Inflammatory macrophage treated with lipopolysaccharide for 1 hour (primary cell): ENCODE data around the gene SPHK2.
"Not testable (repeated sequence)": the region's sequence is repeated elsewhere in the genome, so short reads cannot be mapped to it uniquely, and the experiment has no call there.

Experiments used
- DNase-seq, 2 donors: peaks; one replicate each; pipeline ENCODE4 v3.0.0-alpha.2; 2020 to 2022

The SPHK2 gene, protein sequence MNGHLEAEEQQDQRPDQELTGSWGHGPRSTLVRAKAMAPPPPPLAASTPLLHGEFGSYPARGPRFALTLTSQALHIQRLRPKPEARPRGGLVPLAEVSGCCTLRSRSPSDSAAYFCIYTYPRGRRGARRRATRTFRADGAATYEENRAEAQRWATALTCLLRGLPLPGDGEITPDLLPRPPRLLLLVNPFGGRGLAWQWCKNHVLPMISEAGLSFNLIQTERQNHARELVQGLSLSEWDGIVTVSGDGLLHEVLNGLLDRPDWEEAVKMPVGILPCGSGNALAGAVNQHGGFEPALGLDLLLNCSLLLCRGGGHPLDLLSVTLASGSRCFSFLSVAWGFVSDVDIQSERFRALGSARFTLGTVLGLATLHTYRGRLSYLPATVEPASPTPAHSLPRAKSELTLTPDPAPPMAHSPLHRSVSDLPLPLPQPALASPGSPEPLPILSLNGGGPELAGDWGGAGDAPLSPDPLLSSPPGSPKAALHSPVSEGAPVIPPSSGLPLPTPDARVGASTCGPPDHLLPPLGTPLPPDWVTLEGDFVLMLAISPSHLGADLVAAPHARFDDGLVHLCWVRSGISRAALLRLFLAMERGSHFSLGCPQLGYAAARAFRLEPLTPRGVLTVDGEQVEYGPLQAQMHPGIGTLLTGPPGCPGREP

DNA sequence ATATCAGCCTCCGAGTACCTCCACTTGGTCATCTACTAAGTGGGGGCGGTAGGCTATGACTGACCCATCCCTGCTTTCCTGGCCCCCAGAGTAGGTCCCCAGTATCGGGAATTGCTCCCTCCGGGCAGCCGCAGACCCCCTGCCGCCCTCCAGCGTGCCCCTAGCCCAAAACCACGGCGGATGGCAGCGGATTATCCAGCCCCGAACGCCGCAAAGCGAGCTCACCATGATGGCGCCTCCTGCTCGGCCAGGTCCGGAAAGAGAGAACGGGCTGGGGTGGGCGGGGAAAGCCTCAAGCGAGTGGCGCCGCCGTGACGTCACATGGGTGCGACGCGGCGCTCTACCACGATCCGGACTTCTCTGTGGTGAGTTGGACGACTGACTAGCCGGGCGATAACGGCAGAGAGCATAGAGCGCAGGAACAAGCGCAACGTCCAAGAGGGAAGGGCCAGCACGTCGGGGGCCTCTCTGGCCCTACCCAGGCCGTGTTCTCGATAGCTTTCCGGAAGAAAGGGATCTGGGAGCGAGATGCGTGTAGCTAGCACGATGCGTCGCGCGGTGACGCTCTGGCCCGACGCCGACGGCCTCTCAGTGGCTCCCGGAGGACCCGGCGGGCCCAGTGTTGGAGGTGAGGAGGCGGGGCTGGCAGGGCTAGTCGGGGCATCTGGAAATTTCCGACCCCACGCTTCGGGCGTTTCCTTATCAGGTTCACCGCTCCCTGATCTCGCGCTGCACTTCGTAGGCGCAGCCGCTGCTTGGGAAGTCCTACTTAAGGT, at the start of gene SPHK2, which contains the start of gene RPL18:
Gene SPHK2 (plus strand): TSS at position 591 of the 776 bp plus-strand sequence. CDS start 1,009 bp downstream, outside the sequence.
Gene RPL18 (minus strand): TSS at position 263 of the 776 bp plus-strand sequence. CDS start 35 bp downstream, at position 228.
- DNase-seq, result peak; percentile 98 to 99

DNA sequence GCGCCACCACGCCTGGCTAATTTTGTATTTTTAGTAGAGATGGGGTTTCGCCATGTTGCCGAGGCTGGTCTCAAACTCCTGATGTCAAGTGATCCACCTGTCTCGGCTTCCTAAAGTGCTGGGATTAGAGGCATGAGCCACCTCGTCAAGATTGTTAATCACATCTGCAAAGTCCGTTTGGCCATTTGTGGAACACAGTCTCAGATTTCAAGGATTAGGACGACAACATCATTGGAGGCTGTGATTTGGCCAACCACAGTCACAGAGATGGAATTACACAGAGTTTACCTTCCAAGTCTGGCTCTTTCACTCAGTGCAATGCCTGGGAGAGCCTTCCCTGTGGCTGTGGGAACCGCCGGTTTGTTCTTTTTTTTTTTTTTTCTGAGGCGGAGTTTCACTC, 49.5 kb upstream of the SPHK2 start:
- DNase-seq, result no peak

DNA sequence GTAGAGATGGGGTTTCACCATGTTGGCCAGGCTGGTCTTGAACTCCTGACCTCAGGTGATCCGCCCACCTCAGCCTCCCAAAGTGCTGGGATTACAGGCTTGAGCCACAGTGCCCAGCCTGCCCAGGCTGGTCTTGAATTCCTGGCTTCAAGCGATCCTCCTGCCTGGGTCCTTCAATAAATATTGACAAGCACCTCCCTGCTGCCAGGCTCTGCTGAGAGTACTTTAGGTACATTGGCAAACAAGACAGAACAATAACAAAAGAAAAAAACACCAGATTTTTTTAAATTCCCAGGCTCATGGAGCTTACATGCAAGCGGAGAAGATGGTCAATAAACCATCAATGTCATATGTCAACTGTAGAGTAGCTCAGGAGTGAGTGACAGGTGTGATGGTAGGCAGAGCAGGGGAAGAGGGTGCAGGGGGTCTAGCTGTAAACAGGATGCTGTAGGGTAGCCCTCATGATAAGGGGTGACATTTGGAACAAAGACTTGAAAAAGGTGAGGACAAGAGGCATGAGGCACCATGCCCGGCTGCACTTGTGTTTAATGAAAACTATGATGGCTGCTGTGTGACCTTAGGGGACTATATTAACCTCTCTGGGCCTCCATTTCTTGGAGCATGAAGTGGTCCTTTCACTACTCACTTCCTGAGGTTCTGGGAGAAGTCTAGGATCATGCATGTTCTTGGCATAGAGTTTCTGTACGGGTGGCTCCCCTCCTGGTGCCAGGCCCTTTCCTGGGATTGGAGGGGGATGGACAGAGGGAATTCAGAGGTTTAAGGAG, 47.7 kb upstream of the SPHK2 start:
- no peak for DNase-seq

DNA sequence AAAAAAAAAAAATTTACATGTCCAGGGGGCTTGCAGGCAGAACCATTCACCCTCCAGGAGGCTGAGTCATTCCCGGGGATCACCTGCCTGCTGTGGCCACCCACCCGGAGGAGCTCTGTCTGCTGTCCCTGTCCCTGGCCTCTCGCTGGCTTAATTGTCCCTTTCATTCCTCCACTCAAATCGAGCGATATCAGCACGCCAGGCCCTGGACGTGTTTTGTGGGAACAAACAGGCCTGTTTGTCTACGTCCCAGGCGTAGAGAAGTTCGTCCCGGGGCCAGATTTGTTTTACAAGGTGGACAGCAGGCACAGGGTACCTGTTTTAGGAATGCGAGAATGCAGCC, 46.2 kb upstream of the SPHK2 start:
- no peak for DNase-seq

DNA sequence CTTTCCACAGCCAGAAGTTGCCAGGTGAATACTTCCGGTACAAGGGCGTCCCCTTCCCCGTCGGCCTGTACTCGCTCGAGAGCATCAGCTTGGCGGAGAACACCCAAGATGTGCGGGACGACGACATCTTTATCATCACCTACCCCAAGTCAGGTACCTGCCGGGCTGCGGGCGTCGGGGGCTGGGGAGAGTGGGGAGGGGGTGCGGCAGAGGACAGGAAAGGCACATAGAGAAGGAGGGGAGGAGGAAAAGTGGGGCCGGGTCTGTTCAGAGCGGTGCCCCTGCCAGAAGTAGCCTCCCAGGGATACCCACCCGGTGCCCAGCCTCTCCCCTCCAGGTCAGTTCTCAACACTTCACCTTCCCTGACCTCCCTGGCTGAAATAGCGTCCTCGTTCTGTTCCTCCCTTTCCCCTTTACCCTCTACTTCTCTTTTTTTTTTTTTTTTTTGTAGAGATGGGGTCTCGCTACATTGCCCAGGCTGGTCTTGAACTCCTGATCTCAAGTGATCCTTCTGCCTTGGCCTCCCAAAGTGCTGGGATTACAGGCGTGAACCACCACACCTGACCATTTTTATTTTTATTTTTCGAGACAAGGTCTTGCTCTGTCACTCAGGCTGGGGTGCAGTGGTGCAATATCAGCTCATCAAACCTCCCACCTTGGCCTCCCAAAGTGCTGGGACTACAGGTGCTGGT, 43.2 kb upstream of the SPHK2 start:
- DNase-seq, result no peak

DNA sequence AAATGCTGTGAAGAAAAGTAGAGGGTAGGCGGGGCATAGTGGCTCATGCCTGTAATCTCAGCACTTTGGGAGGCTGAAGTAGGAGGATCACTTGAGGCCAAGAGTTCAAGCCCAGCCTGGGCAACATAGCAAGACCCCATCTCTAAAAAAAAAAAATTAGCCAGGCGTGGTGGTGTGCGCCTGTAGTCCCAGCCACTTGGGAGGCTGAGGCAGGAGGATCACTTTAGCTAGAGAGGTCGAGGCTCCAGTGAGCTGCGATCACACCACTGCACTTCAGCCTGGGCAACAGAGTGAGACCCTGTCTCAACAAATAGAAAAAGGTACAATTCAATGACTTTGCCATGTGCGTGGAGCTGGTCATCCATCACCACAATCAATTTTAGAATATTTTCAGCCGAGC, 41.4 kb upstream of the SPHK2 start:
- not testable (repeated sequence) for DNase-seq

DNA sequence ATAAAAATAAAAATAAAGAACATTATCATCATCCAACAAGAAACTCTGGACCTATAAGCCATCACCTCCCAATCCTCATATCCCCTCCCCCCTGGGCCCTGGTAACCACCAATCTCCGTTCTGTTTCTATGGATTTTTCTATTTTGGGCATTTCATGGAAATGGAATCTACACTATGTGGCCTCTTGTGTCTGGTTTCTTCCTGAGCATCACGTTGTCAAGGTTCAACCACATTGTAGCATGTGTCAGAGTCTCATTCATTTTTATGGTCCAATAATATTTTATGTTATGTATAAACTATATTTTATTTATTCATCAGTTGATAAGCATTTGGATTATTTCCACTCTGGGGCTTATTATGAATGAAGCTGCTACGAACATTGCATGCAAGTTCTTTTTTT, 40.4 kb upstream of the SPHK2 start:
- DNase-seq, result no peak

DNA sequence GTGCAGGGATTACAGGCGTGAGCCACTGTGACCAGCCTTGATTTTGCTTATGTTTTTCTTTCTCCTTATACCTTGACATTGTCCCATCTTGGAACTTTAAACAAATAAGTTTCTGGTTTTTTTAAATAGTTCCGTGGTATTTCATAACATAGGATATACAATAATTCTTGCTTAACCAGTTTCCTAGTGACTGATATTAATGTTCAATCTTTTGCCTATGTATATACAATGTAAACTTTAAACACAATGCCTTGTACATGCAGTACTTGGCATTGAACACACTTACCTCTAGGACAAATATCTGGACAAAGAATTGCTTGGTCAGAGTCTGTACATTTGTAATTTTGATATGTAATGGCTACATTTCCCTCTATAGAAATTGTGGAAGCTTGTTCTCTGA, 37.1 kb upstream of the SPHK2 start:
- no peak for DNase-seq

DNA sequence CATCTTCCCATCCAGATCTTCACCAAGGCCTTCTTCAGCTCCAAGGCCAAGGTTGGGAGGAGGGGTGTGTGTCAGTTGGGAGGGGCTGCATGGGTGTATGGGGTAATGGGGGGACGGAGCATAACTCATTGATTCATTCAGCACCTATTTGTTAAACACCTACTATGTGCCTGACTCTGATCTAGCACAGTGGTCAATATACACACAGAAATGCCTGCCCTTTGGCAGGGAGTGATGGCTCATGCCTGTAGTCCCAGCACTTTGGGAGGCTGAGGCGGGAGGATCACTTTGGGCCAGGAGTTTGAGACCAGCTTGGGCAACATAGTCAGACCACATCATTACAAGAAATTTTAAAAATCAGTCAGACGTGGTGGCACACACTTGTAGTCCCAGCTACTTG, 31.9 kb upstream of the SPHK2 start:
- no peak for DNase-seq

DNA sequence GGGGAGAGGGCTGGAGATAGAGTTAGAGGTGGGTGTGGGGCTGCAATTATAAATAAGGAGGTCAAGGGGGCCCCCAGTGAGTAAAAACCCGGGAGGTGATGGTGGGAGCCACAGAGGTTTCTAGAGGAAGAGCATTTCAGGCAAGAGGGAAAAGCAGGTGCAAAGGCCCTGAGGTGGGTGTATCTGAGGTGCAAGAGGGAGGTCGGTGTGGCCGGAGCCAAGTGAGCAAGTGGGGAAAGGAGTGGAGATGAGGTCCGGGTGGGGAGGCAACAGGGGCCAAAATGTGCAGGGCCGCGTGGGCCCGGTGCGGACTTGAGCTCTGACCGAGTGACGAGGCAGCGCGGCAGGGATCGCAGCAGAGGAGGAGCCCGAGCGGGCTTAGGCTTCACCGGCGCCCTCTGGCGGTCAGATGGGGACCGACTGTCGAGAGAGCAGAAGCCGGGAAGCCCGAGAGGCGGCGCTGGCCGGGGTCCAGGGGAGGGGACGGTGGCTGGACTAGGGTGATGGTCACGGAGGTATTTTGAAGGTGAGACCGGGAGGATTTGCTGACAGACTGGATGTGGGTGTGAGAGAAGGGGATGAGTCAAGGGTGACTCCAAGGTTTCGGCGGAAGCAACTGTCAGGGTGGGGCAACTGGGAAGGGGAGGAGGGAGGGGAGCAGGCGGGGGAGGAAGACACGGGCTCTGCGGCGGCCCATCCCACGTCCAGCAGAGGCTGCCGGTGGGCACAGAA, 30.5 kb upstream of the SPHK2 start:
- peak; percentile 72 to 90 for DNase-seq

DNA sequence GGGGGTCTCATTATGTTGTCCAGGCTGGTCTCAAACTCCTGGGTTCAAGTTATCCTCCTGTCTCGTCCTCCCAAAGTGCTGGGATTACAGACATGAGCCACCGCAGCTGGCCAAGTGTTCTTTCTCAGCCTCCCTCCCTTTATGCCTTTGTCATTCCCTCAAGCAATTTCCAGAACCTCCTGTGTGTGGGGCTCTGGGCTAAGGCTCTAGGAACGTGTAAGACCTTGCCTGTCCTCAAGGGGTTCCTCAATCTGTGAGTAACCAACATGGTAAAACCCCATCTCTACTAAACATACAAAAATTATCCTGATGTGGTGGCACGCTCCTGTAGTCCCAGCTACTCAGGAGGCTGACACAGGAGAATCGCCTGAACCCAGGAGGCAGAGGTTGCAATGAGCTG, 28.3 kb upstream of the SPHK2 start:
- DNase-seq, result no peak

DNA sequence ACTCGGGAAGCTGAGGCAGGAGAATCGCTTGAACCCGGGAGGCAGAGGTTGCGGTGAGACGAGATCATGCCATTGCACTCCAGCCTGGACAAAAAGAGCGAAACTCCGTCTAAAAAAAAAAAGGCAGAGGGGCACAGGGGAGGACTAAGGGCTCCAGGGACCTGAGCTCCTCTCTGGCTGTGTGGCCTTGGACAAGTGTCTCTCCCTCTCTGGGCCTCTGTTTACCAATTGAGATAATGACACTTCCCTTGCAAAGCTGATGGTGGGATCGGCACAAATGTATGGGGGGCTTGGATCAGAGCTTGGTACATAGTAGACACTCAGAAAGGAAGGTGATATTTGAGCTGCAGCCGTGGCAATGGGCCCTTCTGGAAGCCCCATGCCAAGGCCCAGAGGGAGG, 24.1 kb upstream of the SPHK2 start:
- no peak for DNase-seq

DNA sequence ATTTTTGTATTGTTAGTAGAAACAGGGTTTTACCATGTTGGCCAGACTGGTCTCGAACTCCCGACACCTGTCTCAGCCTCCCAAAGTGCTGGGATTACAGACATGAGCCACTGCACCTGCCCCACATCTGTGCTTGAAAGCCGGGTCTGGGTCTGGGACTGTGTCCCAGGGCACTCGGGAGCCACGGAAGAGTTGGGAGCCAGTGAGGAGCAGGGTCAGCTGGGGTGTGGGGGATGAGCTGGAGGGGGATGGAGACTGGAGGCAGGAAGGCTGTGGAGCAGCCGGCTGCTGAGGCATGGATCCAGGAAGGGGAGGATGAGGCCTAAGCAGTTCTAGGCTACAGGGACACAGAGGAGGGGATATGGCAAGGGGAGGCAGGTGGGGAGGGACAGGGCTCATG, 23.5 kb upstream of the SPHK2 start:
- DNase-seq, result no peak

DNA sequence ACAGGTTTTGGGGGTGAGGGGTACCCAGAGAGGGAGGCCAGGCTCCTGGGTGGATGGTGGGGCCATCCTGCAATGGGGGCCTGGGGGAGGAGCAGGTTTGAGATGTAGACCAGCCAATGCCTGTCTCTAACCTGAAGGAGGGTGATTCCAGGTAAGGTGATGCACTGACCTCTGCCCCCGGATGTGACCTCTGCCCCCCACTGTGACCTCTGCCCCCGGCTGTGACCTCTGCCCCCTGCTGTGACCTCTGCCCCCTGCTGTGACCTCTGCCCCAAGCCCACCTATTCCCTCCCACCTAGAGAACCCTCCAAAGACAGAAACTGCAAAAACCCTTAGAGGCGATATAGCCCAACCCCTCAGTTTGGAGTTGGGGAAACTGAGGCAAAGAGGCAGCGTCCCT, 23.1 kb upstream of the SPHK2 start:
- DNase-seq, result no peak

DNA sequence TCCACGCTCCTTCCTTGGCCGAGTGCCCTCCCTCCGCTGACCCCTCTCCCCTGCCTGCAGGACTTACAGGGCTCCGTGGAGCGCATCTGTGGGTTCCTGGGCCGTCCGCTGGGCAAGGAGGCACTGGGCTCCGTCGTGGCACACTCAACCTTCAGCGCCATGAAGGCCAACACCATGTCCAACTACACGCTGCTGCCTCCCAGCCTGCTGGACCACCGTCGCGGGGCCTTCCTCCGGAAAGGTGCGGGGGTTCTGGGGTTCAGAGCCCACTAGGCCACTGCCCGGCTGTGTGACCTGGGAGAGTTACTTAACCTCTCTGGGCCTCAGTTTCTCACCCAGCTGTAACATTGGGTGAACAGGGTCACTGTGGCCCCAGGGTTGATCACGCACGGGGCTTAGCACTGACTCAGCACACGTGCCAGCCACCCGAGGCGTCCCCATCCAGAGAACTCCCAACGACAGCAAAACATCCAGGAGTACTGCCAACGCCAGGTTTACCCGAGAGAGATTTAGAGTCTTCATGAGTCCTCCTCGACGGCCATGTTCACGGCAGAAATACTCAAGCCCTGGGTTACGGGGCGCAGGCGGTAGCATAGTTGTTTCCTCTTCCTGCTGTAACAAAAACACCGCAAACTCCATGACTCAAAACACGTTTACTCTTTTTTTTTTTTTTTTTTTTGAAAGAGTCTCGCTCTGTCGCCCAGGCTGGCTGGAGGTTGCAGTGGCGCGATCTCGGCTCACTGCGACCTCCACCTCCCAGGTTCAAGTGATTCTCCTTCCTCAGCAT, 22.4 kb upstream of the SPHK2 start:
- no peak for DNase-seq

DNA sequence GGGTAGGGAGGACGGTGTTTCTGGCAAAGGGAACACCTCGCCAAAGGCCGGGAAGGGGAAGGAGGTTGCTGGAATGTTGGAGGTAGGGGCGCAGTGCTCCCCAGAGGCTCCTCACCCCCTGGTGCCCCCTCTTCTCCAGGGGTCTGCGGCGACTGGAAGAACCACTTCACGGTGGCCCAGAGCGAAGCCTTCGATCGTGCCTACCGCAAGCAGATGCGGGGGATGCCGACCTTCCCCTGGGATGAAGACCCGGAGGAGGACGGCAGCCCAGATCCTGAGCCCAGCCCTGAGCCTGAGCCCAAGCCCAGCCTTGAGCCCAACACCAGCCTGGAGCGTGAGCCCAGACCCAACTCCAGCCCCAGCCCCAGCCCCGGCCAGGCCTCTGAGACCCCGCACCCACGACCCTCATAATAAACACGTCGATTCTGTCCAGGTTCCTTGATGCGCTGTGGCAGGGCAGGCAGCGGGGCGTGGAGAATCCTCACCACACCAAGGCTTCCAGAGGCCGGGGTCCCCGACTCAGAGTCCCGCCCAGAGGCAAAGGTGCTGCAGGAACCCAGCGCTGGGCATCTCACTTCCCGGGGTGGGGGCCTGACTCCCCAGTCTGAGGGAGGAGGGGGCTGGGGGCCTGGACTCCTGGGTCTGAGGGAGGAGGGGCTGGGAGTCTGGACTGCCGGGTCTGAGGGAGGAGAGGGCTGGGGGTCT, 20.2 kb upstream of the SPHK2 start:
- no peak for DNase-seq

DNA sequence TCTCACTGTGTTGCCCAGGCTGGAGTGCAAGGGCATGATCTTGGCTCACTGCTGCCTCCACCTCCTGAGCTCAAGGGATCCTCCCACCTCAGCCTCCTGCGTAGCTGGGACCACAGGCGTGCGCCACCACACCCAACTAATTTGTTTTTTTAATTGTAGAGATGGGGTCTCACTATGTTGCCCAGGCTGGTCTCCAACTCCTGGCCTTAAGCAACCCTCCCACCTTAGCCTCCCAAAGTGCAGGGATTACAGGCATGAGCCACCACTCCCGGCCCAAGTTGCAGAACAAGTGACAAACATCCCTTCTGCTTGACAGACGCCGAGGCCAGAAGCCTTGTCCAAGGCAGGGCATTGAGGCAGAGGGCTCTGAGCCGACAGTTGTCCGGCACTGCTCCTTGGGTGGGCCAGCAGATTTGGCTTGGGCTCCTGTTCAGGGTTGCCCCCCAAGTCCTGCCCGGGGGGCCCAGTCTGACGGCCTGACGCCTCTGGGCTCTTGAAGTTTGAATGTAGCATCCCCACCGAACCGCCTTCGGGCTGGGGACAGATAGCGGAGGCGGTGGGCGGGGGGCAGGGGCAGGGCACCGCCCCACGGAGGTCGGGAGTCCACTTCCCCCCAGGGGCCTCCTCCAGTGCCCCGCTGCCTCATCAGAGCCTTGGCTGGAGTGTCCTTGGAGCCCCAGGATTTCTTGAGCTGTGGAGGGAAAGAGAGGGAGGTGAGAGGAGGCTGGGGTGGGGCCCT, 18.5 kb upstream of the SPHK2 start:
- no peak for DNase-seq

DNA sequence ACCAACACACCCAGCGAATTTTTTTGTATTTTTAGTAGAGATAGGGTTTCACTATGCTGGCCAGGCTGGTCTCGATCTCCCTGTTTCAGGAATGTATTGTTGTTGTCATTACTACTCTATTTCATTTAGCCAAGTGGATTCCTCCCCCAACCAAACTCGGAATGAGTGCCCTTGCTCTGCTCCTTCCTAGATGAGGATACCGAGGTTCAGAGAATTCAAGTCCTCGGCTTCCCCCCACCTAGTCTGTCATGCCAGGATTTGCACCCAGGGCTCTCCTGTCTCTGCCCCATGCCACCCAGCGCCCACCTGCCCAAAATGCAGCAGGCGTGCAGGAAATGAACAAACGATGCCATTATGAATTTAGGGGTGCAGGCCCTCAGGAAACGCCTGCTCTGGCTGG, 16.3 kb upstream of the SPHK2 start:
- DNase-seq, result no peak

DNA sequence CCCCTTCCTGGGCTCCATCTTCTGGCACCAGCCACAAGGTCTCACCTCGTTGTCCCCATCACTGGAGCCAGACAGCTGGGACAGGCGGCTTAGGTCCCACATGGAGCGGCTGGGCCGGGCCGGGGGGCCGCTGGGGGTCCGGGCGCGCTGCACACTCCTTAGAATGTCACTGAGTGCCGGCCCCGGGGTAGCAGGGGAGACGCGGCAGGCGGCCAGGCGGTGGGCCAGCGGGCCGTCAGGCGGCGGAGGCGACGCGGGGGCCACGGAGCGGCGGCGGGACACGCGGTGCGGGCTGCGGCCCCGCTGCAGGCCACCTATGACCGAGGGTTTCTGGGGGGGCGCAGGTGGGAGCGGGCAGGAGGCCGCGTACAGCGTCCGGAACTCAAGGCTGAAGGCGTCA, 15.9 kb upstream of the SPHK2 start:
- no peak for DNase-seq
